Activated B cell treated with CpG ODN at 0.5 μM for 24 hours (primary cell): Measurements from ENCODE around the gene ST8SIA2. TPM values are rescaled to one million over a fixed set of nuclear protein-coding genes. Genes with fewer than 3 reads are reported as not detected.

Experiments used
- ATAC-seq: fragments of 200-7000 bp; cut with Tn5 transposase; one replicate; pipeline ENCODE4 v1.10.0; 2021; ENCODE audit warnings: low read depth, mild to moderate bottlenecking, moderate library complexity
- CTCF ChIA-PET: fragments of 350-600 bp; sonication (Branson Sonifier 250); formaldehyde crosslinking; loops from one replicate; lab custom pipeline; 2021; ENCODE audit warnings: antibody characterized with exemption; lab: Charles Lee
- POLR2A ChIA-PET: fragments of 350-600 bp; sonication (Branson Sonifier 250); formaldehyde crosslinking; loops from one replicate; lab custom pipeline; 2021; ENCODE audit warnings: antibody characterized with exemption; lab: Charles Lee
- DNase-seq: peaks from one replicate; pipeline ENCODE4 v3.0.0; 2022
- H3K27ac Mint-ChIP-seq: one replicate; pipeline ENCODE4 v1.8.0; 2020; ENCODE audit warnings: mixed read lengths
- H3K27me3 Mint-ChIP-seq: one replicate; pipeline ENCODE4 v1.8.0; 2021; ENCODE audit warnings: mixed read lengths
- H3K36me3 Mint-ChIP-seq: one replicate; pipeline ENCODE4 v1.8.0; 2021; ENCODE audit warnings: low read depth, mixed read lengths
- H3K4me1 Mint-ChIP-seq: one replicate; pipeline ENCODE4 v1.8.0; 2021; ENCODE audit warnings: mixed read lengths
- H3K4me3 Mint-ChIP-seq: one replicate; pipeline ENCODE4 v1.8.0; 2020; ENCODE audit warnings: mild to moderate bottlenecking, mixed read lengths
- H3K9me3 Mint-ChIP-seq: one replicate; pipeline ENCODE4 v1.8.0; 2020; ENCODE audit warnings: mixed read lengths
- CTCF ChIP-seq: fragments of 200-600 bp; IDR thresholded peaks from one replicate; pipeline ENCODE4 v1.8.0; 2022; ENCODE audit warnings: antibody characterized with exemption, mild to moderate bottlenecking
- intact Hi-C: fragments of 100-400 bp; cut with micrococcal nuclease; formaldehyde crosslinking; loops from one replicate; pipeline ENCODE4 v1.15.1; 2024
- total RNA-seq: library from RNA; stranded (reverse); gene quantifications from 2 replicates; pipeline ENCODE4 v1.2.3, GENCODE V29; 2022

Gene ST8SIA2
- total RNA-seq, 1 donor from 2014 or later, result not detected

- H3K27ac Mint-ChIP-seq, result no peak overlapping the region
- no peaks in the 10 kb centered on the region for H3K36me3 Mint-ChIP-seq
- no peaks in the 10 kb centered on the region for H3K9me3 Mint-ChIP-seq
- POLR2A ChIA-PET, result no interaction called here
- ATAC-seq, result no peak
- no peak for DNase-seq
- H3K27me3 Mint-ChIP-seq, result no peaks in the 10 kb centered on the region
- no peaks in the 10 kb centered on the region for H3K4me1 Mint-ChIP-seq
- CTCF ChIA-PET, result no interaction called here
- intact Hi-C loops, result no loop called here
- no peak overlapping the region for H3K4me3 Mint-ChIP-seq
- TF ChIP-seq CTCF, result no peak
Observed at GRCh38 chr15:92375057-92375456, 18.6 kb upstream of the ST8SIA2 start.

- POLR2A ChIA-PET, result no interaction called here
- intact Hi-C loops, result no loop called here
- no peak for ATAC-seq
Observed at GRCh38 chr15:92376109-92376508, 17.6 kb upstream of the ST8SIA2 start.

GRCh38 chr15:92377083-92377789 lies 16.4 kb upstream of the ST8SIA2 start:
- POLR2A ChIA-PET, result no interaction called here
- H3K27me3 Mint-ChIP-seq, result peaks cover 2% of the 10 kb centered on the region
- no peaks in the 10 kb centered on the region for H3K36me3 Mint-ChIP-seq
- no peak for TF ChIP-seq CTCF
- intact Hi-C loops, result no loop called here
- H3K27ac Mint-ChIP-seq, result no peak overlapping the region
- ATAC-seq, result no peak
- CTCF ChIA-PET, result no interaction called here
- H3K4me1 Mint-ChIP-seq, result no peaks in the 10 kb centered on the region
- no peak overlapping the region for H3K4me3 Mint-ChIP-seq
- no peak for DNase-seq
- H3K9me3 Mint-ChIP-seq, result no peaks in the 10 kb centered on the region

More at GRCh38 chr15:92376109-92376508, 17.6 kb upstream of the ST8SIA2 start:
- DNase-seq, result no peak
- Mint-ChIP-seq H3K27me3 (peaks cover 2% of the 10 kb centered on the region), H3K36me3 (no peaks in the 10 kb centered on the region), H3K9me3 (no peaks in the 10 kb centered on the region), H3K4me1 (no peaks in the 10 kb centered on the region), H3K4me3 (no peak overlapping the region), H3K27ac (no peak overlapping the region)
- CTCF ChIA-PET, result no interaction called here
- TF ChIP-seq CTCF, result no peak

GRCh38 chr15:92383519-92384324 lies 10.0 kb upstream of the ST8SIA2 start:
- intact Hi-C loops, result loop anchor here (5.0 kb wide), 1 partner anchor 281 kb away; no protein-coding TSS in a partner anchor

More at GRCh38 chr15:92383519-92384324, 10.0 kb upstream of the ST8SIA2 start:
- Mint-ChIP-seq H3K4me3 (no peak overlapping the region), H3K9me3 (no peaks in the 10 kb centered on the region), H3K27me3 (peaks cover 13% of the 10 kb centered on the region), H3K4me1 (no peaks in the 10 kb centered on the region), H3K36me3 (no peaks in the 10 kb centered on the region), H3K27ac (no peak overlapping the region)
- ATAC-seq (no peak), DNase-seq (no peak)
- no peak for TF ChIP-seq CTCF
- ChIA-PET CTCF (no interaction called here), POLR2A (no interaction called here)
